Stimulated activated CD4-positive, alpha-beta T cell treated with anti-CD3 and anti-CD28 coated beads, Interleukin-4, amount 100 ng/mL, for 48 hours (primary cell): ENCODE data around the gene TEC.

Experiments used
- DNase-seq, 2 donors: peaks; one replicate each; pipeline ENCODE4 v3.0.0-alpha.2; 2020; ENCODE audit warnings: low read depth in 2 of 2

Gene TEC

DNA sequence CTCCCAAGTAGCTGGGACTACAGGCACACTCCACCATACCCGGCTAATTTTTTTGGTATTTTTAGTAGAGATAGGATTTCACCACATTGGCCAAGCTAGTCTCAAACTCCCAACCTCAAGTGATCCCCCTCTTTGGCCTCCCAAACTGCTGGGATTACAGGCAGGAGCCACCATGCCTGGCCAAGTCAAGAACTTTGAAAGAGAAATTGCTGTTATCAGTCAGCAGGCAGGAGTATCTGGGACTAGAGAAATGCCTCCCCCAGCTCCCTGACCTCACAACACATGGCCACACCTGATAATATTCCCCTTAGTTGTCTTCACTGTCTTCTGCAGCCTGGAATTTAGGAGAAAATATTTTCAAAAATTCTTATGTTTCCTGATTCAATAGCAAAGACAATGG lies 143.0 kb downstream of the TEC start:
- DNase-seq = no peak

DNA sequence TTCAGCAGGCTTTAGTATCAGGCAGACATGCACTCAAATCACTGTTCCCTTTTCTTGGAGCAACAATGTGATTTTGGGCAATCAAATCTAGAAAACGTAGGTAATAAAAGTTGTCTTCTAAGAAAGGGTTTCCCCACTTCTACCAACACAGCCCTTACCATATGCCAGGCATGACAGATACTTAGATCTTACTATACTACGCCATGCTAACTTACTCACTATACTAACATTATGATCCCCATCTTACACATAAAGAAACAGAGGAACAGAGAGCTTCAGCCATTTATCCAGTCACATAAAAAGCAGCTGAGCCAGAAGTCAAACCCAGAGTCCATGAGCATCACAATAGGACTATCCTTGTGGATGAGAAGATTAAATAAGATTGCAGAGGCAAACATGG lies 144.8 kb downstream of the TEC start:
- DNase-seq = no peak

DNA sequence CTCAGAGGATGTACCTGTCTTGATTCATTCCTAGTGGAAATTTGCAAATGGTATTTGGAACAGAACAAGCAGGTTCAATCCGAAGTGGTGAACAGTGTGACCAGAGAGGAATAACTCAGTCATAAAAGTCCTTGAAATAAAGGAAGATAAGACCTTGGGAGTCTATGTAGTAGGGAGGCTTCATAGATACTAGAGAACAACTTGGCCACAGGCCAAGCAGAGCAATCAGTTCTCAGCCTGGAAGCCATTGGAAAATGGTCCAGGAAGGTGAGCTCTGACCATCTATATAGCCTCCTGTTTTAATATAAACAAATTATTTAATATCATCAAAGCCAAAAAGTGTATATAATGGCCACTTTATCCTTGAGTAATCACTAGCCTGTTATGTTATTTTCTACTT lies 146.9 kb downstream of the TEC start:
- no peak for DNase-seq

DNA sequence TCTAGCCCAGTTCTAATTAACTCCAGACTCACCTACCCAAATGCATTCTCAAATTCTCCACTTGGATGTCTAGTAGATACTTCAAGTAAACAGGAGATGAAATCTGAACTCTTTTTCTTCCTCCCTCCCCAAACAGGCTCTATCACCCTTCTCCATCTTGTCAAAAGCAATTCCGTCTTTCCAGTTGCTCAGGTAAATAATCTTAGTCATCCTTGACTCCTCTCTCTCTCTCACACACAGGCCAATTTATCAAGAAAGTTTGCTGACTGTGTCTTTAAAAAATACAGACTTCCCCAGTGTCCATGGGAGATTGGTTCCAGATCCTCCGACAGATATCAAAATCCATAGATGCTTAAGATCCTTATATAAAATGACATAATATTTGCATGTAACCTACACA lies 148.5 kb downstream of the TEC start:
- DNase-seq = no peak

DNA sequence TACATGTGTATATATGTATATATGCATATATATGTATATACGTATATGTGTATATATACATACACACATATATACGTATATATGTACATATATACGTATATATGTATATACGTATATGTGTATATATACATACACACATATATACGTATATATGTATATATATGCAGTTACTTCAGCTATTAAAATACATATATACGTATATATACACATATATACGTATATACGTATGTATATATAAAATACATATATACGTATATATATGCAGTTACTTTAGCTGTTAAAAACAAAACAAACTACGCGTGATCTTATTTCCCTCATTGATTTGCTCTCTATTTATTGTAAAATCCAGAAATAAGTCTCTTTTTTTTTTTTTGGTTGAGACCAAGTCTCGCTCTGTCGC lies 149.5 kb downstream of the TEC start:
- DNase-seq = no peak

DNA sequence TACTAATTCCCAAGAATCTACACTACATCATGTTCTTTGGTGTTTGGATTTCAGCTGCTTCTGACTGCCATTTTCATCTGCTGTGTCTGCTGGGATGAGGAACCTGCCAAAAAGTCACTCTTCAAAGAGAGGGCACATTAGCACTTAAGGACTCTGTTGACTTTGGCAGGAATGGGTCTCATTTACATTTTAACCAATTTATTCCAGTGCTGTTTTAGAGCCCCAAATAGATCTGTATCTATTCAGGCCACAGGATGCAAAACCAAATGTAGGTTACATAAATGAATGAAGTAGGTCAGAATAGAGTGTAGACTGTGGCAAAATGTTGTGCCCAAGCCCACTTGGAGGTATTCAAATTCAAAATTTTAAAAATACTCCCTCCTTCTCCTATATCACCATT lies 150.0 kb downstream of the TEC start:
- no peak for DNase-seq

DNA sequence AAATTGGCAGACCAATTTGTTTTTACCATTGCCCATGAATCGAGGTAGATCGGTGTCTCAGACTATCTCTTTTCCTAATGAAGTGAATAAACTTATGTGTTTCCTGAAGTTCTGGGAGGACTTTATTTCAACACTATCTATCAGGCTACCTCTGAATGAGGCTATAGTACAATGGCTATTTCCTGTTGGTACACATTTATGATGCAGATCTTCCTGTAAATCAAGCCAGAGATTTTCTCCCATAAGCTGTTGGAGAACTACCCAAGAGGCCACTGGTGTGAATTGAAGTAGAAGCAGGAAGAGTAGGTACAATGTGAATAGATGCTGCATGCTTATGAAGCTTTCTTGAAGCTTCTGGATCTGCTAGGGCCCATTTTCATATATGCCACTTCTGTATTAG lies 151.6 kb downstream of the TEC start:
- DNase-seq = no peak

DNA sequence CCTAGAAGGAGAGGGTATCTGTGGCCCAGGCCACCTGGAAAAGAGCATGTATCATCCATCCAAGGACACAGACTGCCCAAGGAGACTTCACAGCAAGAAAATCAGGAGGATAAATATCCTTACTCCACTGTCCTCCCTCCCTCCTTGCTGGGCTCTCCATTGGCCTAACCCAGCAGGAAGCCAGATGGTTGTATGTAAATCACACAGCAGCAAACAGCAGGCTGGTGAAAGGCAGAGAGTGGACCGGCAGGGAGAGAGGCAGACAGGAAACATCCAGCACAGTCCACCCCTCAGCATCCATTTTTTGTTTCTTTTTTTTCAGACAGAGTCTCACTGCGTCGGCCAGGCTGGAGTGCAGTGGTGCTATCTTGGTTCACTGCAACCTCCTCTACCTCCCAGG lies 153.1 kb downstream of the TEC start:
- no peak for DNase-seq

DNA sequence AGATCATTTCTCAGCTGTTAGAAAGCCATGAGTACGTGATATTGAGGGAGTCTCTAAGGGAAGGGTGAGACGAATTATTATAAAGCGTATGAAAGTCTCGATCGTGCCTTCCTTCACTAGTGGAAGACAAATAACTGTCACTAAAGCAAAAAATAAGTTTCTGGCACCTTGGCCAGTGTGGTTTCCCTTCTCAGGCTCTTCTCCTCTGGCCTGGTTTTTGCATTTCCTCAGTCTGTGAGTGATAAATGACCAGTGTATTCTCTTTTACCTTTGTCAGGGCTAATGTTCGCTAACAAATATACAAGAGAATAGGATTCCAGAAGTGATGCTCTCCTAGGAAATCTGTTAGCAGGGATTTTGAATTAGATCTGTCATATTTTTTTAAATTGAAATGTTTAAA lies 155.2 kb downstream of the TEC start:
- DNase-seq = no peak

DNA sequence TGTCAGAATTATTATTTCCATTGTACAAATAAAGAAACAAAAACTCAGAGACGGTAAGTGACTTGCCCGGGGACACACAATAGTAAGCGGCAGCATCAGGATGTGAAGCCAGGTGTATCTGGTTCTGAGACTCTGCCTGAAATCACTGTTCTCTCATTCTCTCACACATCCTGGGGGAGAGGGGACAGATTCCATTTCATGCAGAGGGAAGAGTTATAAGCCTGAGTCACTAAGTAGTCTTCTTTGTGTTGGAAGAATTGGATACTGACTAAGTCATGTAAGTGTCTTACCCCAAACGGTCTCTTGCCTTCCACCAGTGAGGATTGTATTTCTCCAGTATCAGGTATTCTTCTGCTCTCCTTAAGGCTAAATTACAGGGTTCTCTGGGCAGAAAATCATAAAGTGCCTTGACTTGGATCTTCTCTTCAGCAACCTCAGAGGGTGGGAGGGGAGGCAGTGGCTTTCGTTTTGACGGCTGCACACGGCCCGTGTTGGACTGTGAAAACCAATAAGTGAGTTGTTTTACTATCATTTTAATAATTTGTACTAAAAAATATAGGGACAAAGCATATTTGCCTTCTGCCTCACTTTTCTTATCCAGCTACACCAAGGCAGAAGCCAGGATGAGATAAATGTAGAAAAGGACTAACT lies 157.5 kb downstream of the TEC start:
- no peak for DNase-seq

DNA sequence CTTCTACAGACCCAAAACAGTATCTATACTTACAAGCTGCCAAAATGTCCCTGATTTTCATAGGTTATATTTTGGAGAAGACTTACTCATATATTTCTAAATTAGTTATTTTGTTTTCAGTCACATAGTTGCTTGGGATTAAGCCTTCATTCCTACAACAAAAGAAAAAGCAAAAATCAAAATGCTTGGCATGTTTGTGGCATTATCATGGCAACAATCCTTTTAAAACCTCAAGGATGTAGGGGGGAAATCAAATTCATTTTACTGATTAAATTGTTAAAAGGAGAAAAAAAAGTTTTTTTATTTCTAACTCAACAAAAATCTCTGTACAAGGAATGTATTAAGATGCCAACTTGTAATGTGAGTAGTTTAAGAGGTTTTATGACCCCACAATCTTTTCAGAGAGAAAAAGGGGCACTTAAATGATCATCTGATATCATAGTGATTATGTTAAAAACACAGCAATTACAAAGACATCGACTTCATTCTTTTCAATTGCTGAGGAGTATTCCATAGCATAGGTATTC lies 159.1 kb downstream of the TEC start:
- DNase-seq = no peak

DNA sequence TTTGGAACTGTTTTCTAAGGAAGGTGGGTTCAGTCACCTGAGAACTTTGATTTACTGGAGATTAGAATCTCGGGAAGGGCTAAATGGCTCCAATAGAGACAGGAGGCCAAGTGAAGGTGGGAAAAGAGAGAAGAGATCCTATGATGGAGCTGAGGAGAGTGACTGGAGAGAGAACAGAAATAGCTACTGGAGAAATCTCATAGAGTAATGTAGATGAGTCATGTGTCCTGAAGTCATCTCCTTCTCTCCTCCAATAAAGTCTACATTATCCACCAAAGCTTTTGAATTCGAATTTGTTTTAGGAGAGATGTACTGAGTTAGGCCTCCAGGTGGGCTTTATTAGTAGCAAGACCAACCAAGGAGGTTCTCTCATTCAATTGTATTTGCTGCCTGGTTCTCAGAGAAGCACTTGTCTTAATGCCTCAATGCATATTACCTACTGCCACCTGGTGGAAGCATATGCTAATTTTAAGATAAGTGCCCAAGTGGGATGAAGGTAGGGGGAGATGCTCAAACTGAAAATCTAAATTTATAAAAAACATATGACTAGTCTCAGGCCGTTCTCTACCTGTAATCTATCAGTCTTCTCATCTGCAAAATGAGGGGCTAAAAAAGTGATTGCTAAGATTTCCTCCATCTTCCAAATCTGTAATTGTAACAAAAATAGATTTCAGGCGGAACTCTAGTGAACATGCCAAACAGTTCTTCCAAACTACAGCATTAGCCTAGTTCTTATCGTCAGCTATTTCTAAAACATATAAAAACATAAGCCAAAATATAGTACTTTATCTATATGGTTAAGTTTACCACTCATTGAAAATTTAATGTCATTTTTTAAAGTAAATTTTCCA lies 160.0 kb downstream of the TEC start:
- DNase-seq = no peak

DNA sequence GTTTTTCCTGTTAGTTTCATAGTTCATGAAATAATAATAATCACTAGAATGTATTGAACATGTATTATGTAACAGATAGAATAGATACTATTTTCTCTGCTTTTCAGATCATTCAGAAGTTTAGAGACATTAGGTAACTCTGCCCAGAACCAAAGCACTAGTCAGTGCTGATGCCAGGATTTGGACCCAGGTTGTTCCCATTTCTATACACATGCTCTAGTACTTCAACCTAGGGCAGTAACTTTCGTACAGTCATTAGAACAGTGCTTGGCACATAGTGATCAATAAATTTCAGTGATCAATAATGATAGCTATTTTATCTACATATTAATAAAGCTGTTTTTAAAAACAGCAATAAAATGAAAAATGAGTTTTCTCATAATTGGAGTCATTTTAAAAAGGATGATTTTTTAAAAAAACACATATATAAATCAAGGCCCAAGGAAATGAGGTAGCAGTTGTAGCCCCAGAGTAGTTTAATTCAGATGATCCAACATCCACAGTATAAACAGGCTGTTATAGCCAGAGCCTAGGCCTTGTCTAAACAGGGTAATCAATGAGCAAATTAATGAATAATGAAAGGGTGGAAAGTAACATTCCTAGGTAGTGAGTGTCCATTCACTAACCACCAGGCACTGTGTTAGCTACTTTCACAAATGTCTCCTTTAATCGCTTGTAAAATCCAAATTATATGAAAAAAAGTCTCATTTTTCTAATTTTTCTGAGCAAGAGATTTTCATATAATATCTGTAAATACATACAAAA lies 161.1 kb downstream of the TEC start:
- no peak for DNase-seq

DNA sequence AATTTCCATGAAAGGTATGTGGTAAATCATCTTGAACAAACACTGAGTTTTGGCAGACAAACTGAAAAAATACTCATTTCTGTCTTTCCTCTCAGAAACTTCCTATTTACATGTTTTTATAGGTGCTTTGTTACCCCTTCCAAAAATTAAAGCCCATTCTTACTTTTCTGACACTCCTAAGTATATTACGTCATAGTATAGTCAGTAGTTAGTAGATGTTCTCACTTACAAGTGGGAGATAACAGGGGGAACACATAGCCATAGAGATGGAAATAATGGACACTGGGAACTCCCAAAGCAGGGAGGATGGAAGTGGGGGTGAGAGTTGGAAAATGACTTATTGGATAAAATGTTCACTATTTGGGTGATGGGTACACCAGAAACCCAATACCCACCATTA lies 164.4 kb downstream of the TEC start:
- DNase-seq = no peak

DNA sequence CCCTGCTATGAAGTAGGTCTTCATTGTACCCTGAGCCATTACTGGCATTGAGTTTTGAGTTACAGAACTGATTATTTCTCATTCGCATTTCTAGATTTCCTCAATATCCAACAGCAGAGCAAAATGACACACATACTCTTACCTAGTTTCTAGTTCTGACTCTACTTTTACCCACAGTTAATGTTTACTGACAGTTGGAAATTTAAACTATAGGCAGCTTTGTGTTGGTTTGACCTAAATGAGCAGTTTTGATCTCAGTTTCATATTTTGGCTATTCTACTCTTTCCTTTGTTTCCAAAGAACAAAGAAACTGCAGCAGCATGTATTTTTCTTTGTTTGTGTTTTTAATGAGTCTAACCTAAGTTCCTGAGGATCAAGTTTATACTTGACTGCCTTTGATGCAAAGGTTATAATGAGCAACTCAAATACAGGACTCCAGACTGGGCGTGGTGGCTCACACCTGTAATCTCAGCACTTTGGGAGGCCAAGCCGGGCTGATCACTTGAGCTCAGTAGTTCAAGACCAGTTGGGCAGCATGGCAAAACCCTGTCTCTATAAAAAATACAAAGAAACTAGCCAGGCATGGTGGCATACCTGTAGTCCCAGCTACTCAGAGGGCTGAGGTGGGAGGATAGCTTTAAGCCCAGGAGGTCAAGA lies 166.0 kb downstream of the TEC start:
- no peak for DNase-seq

DNA sequence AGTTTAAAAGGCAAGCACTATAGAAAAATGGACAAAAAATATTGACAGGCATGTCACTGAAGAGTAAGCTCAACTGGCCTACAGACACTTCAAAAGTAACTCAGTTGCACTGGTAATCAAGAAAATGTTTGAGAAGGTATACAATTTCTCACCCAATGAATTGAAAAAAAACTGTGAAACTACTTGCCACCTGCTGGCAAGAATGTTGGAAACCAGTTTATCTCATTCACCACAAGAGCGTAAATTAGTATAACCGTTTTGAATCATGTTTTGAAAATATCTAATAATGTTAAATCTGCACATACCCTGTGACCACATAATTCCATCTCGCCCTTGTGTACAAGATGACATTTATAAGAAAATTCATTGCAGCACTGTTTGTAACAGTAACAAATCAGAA lies 167.3 kb downstream of the TEC start:
- no peak for DNase-seq

DNA sequence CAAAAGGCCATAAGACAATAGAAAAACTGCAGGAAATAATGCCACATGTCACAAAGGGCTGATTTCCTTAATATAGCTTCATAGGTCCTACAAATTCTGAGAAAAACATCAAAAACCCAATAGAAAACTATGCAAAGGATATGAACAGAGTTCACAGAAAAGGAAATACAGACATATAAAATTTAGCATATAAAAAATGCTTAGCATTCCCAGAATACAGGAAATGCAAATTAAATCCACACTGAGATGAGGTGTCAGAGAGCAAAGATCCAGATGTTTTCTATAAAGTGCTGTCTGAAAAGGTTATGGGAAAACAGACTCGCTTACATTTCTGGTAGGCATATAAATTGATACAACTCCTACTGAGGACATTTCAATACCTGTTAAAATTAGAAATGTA lies 169.4 kb downstream of the TEC start:
- no peak for DNase-seq

DNA sequence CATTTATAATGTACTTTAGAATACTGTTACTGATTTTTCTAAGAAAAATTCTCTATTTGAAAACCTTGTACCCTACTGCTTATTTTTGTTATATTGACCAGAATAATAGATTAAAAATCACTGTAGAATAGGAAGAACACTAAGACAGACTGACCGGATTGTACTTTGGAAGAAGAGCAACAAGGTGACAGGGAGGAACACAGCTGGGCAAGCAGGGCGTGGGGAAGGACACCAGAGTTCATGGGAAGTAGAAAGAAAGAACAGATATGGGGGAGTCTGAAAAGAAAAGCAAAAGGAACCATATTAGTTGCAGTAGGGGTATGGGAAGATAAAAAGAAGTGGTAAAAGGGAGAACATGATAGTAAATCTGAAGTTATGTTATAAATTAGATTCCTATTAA lies 174.2 kb downstream of the TEC start:
- DNase-seq = no peak

DNA sequence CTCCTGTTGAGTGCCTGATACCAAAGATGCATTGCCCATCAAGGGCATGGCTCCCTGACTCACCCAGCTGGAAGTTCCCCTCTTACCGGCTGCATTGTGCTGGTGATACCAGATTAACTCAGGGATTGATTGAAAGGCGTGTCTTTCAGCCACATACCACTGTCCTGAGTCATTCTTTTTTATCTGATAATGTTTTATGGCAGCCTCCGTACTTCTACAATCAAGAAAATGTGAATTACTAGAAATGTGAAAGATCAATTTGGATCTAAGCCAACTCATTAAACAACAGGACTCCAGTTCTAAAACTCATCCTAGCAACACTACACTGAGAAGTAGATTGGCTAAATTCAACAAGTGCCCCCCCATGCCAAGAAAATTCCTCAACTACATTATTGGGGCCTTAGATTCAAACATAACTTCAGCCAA lies 175.6 kb downstream of the TEC start:
- peak; percentile 33 to 56 for DNase-seq

DNA sequence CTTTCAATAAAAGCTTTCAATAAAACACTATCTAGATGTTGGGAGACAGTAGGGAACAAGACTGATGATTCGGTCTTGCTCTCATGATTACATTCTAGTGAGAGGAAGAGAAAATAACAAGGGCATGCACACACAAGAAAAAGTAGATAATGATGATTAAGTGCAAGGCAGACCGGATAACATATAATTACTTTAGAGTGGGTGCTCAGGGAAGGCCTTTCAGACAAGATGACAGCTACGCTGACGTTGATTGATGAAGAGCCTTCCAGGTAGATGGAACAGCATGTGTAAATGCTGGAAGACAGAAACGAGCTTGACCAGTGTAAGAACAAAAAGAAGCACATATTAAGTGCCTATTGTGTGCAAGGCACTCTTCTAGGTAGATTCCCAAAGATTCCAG lies 179.0 kb downstream of the TEC start:
- no peak for DNase-seq

DNA sequence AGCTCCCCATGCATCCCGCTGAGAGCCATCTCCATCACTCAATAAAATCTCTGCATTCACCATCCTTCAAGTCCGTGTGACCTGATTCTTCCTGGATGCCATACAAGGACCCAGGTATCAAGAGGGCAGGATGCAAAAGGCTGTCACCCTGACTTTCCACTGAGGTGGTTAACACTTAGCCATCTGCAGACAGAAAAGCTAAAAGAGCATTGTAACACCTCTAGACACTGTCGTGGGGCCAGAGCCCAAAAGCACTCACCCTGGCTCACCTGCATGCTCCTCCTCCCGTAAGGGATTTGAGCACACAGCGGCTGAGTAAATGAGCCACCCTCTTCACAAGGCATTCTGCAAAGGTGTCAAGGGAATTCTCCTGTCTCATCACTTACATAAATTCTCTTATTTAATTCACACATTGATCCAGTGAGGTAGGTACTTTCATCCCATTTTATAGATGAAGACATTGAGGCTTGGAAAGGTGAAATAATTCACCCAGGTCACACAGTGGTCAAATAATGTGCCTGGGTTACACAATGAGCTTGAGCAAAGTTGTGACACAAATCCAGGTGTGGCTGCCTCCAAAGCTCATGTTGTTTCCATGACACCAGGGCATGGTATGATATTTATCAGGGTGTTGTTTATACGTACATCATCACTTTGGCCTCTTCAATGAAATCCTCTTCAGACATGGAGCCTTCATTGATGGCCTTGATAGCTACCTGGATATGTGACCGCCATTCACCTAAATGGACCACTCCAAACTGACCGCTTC lies 183.6 kb downstream of the TEC start:
- DNase-seq = no peak
